ENCODE measurements around the gene PSMD11.
A peak's percentile ranks its signal among the peaks of the same experiment; 100 is the strongest.

Gene PSMD11

DNA sequence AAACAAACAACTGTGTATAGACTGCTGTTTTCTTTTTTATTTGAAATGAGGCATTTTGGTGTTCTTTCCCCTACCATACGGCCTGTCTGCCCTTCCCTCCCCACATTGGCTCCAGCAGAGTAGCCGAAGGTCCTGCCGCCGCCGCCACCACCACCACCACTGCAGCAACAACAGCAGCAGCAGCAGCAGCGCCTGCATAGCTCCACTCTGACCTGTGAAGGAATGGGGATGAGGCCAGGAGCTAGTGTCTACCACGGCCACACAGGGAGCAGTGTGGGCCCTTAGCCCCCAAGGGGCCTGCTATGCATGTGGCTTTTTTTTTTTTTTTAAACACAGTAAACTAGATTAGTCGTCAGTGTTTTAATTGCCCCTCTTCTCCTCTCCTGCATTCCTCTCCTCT, 36.9 kb downstream of the PSMD11 start:
- TF ChIP-seq LEF1 (IDR thresholded peaks at IDR 0.05; ENCODE audit: borderline replicate concordance) = no peak
- TF ChIP-seq ARNT (IDR thresholded peaks at IDR 0.05) = no peak
- no peak for TF ChIP-seq ELF4 (IDR thresholded peaks at IDR 0.05)
- TF ChIP-seq BHLHE40 (IDR thresholded peaks at IDR 0.05; ENCODE audit: borderline replicate concordance) = no peak
- no peak for TF ChIP-seq FOXK2 (IDR thresholded peaks at IDR 0.05)
- no peak for TF ChIP-seq NFRKB (IDR thresholded peaks at IDR 0.05)
- TF ChIP-seq L3MBTL2 (conservative IDR thresholded peaks at IDR 0.05) = no peak
- no peak for TF ChIP-seq FOXM1 (IDR thresholded peaks at IDR 0.05; ENCODE audit: borderline replicate concordance)
- TF ChIP-seq TARDBP (IDR thresholded peaks at IDR 0.05) = no peak
- TF ChIP-seq, protein P1, sequence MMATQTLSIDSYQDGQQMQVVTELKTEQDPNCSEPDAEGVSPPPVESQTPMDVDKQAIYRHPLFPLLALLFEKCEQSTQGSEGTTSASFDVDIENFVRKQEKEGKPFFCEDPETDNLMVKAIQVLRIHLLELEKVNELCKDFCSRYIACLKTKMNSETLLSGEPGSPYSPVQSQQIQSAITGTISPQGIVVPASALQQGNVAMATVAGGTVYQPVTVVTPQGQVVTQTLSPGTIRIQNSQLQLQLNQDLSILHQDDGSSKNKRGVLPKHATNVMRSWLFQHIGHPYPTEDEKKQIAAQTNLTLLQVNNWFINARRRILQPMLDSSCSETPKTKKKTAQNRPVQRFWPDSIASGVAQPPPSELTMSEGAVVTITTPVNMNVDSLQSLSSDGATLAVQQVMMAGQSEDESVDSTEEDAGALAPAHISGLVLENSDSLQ (IDR thresholded peaks at IDR 0.05) = no peak
- TF ChIP-seq HDGF (IDR thresholded peaks at IDR 0.05; ENCODE audit: borderline replicate concordance) = no peak
- no peak for TF ChIP-seq ZNF384 (IDR thresholded peaks at IDR 0.05)
- no peak for TF ChIP-seq CTBP1 (IDR thresholded peaks at IDR 0.05; ENCODE audit: borderline replicate concordance)
- no peak for TF ChIP-seq SUZ12 (IDR thresholded peaks at IDR 0.05)
- no peak for TF ChIP-seq FOXA1 (IDR thresholded peaks at IDR 0.05)
- no peak for TF ChIP-seq SP1 (IDR thresholded peaks at IDR 0.05)
- DNase-seq (ENCODE audit: extremely low spot score) = no peak
- ChIA-PET POLR2A (interaction anchor here (0.6 kb wide), 1 partner anchor 9 kb away, joined by 3 read pairs; no protein-coding TSS in a partner anchor), CTCF (no interaction called here)

DNA sequence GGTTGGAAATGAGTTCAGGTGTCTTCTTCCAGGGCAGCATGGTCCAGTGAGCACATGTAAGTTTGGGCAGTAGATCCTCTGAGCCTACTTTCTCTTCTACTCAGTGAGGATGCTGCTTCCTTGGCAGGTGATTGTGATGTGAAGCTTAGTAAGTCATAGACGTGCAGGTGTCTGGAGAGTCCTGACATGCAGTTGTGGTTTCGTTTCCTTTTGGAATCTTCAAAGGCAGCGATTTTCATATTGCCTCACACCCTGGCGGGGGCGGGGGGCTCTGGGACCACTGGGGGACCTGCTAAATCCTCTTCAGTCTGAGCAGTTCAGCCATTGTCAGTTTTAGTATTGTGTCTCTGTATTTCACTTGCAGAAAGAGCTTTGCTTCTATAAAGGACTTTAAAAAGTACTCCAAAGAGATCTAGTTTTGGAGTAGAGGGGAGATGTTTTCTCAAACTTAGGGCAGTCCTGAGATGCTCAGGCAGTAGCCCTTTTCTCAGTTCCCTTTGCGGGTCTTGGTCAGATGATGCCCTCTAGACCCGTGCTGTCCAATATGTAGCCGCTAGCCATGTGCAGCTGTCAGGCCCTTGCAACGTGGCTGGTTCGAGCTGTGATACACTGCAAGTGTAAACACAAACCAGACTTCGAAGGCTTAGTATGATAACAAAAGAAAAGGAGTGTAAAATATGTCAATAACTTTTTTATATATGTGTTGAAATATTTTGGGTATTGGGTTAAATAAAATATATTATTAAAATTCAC, 38.4 kb downstream of the PSMD11 start:
- no peak for DNase-seq (ENCODE audit: extremely low spot score)
- CTCF ChIA-PET = interaction anchor here (0.5 to 1.7 kb wide), 4 partner anchors 20 to 533 kb away, joined by 3 to 5 read pairs (median 4); no protein-coding TSS in a partner anchor
- POLR2A ChIA-PET = no interaction called here
- TF ChIP-seq ARNT (IDR thresholded peaks at IDR 0.05) (no peak), L3MBTL2 (conservative IDR thresholded peaks at IDR 0.05) (no peak), CTBP1 (IDR thresholded peaks at IDR 0.05; ENCODE audit: borderline replicate concordance) (no peak), ELF4 (IDR thresholded peaks at IDR 0.05) (no peak), SUZ12 (IDR thresholded peaks at IDR 0.05) (no peak)

DNA sequence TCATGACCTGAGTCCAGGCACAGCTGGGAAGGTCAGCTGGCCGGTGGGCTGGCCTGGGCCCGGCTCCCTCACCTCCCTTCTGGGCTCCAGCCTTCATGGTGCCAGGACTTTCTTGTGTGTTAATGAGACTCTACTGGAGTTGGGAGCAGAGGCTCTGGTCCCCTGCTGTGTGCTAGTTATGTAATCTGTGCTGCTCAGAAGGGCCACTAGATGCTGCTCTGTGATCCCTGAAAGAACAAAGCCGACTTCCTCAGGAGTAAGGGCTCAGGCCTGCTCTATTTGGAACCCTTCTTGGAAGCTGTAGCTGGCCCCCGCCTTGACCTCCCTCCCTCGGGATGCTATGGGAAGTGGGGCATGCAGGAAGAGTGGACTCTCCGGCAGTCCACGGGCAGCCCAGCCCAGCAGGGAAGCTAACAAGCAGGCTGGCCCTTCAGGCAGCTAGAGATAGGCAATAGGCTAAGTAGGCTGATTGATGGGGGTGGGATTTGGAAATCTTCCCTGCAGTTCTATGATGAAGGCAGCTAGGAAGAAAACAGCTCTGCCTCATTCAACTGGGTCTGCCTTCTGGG, 39.2 kb downstream of the PSMD11 start:
- TF ChIP-seq FOXK2 (IDR thresholded peaks at IDR 0.05) (no peak), ARNT (IDR thresholded peaks at IDR 0.05) (no peak)
- TF ChIP-seq, protein P1 (IDR thresholded peaks at IDR 0.05) = peak; percentile 36; the same call in 1 of the 2 replicates
- ChIA-PET CTCF (interaction anchor here (0.6 to 1.7 kb wide), 11 partner anchors 13 to 454 kb away, joined by 3 to 8 read pairs (median 4); partner anchors contain the start of gene MYO1D), POLR2A (interaction anchor here (1.3 kb wide), 1 partner anchor 39 kb away, joined by 4 read pairs; the partner anchor contains the start of gene PSMD11)
- peak; percentile 53 for DNase-seq (ENCODE audit: extremely low spot score)

DNA sequence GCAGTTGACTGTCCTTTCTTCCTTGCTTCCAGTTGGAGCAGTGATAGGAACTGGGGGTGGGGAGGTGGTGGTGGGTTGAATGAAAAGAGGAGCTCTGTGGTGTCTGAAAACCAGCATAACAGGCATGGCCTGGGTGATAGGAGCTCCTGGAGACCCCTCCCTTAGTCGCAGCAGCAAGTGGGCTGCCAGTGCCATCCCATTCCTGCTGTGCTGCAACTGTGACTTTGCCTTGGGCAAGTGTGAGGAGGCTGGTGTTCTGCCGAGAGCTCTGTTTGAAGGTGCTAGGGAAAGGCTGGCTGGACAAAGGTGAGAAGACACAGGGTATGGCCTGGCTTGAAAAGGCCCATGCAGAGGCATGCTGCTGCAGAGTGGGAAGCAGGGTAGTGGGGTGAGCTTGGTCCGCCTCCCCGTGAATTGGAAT, 39.7 kb downstream of the PSMD11 start:
- TF ChIP-seq LEF1 (IDR thresholded peaks at IDR 0.05; ENCODE audit: borderline replicate concordance) (no peak), ARNT (IDR thresholded peaks at IDR 0.05) (no peak), BHLHE40 (IDR thresholded peaks at IDR 0.05; ENCODE audit: borderline replicate concordance) (no peak), FOXM1 (IDR thresholded peaks at IDR 0.05; ENCODE audit: borderline replicate concordance) (no peak), FOXK2 (IDR thresholded peaks at IDR 0.05) (no peak), NFRKB (IDR thresholded peaks at IDR 0.05) (no peak), SUZ12 (IDR thresholded peaks at IDR 0.05) (no peak), HDGF (IDR thresholded peaks at IDR 0.05; ENCODE audit: borderline replicate concordance) (no peak), ELF4 (IDR thresholded peaks at IDR 0.05) (no peak), FOXA1 (IDR thresholded peaks at IDR 0.05) (no peak), SP1 (IDR thresholded peaks at IDR 0.05) (no peak), ZNF384 (IDR thresholded peaks at IDR 0.05) (no peak), TARDBP (IDR thresholded peaks at IDR 0.05) (no peak), CTBP1 (IDR thresholded peaks at IDR 0.05; ENCODE audit: borderline replicate concordance) (no peak)
- TF ChIP-seq, protein P1 (IDR thresholded peaks at IDR 0.05) = no peak
- POLR2A ChIA-PET = interaction anchor here (1.3 kb wide), 1 partner anchor 39 kb away, joined by 4 read pairs; the partner anchor contains the start of gene PSMD11
- no peak for DNase-seq (ENCODE audit: extremely low spot score)
- CTCF ChIA-PET = interaction anchor here (0.6 to 1.3 kb wide), 8 partner anchors 12 to 453 kb away, joined by 3 to 8 read pairs (median 4); partner anchors contain the start of gene MYO1D

DNA sequence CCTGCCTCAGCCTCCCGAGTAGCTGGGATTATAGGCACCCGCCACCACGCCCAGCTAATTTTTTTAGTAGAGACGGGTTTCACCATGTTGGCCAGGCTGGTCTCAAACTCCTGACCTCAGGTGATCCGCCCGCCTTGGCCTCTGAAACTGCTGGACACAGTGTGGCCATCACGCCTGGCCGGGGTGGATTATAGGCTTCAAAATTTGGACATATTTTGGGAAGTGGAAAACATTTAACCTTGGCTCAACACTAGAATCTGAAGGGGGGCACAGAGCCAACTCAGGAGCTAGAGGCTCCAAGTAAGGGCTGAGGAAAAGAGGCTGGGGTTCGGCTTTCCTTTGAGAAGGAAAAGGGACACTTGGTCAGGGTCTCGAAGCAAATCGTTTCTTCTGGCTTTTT, 40.3 kb downstream of the PSMD11 start:
- ChIA-PET POLR2A (interaction anchor here (1.3 kb wide), 1 partner anchor 40 kb away, joined by 4 read pairs; the partner anchor contains the start of gene PSMD11), CTCF (interaction anchor here (1.0 to 1.3 kb wide), 4 partner anchors 27 to 452 kb away, joined by 4 to 6 read pairs (median 6); no protein-coding TSS in a partner anchor)
- TF ChIP-seq SP1 (IDR thresholded peaks at IDR 0.05) (no peak), SUZ12 (IDR thresholded peaks at IDR 0.05) (no peak), FOXA1 (IDR thresholded peaks at IDR 0.05) (no peak), ELF4 (IDR thresholded peaks at IDR 0.05) (no peak), ARNT (IDR thresholded peaks at IDR 0.05) (no peak), TARDBP (IDR thresholded peaks at IDR 0.05) (no peak), BHLHE40 (IDR thresholded peaks at IDR 0.05; ENCODE audit: borderline replicate concordance) (no peak)
- no peak for DNase-seq (ENCODE audit: extremely low spot score)
